ENCODE measurements around the gene CD244.

DNA sequence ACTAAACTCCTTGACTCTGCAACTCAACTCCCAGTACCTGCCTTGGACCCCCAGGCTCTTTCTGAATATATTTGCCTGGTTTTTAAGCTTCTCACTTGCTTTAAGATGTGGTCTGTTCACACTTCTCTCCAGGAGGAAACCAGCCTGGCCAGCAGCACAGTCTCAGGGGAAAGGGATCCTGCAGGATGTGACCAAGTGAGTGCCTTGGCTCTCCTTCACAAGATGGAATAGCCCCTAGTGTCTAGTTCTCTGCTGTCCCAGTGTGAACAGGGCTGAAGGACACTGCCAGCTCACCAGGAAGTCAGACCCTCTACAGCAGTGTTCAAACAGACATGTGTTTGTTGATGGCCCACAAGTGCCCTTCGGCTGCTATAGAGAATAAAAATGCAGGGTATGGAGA lies 32.9 kb downstream of the CD244 start:
- TF ChIP-seq, protein P1, sequence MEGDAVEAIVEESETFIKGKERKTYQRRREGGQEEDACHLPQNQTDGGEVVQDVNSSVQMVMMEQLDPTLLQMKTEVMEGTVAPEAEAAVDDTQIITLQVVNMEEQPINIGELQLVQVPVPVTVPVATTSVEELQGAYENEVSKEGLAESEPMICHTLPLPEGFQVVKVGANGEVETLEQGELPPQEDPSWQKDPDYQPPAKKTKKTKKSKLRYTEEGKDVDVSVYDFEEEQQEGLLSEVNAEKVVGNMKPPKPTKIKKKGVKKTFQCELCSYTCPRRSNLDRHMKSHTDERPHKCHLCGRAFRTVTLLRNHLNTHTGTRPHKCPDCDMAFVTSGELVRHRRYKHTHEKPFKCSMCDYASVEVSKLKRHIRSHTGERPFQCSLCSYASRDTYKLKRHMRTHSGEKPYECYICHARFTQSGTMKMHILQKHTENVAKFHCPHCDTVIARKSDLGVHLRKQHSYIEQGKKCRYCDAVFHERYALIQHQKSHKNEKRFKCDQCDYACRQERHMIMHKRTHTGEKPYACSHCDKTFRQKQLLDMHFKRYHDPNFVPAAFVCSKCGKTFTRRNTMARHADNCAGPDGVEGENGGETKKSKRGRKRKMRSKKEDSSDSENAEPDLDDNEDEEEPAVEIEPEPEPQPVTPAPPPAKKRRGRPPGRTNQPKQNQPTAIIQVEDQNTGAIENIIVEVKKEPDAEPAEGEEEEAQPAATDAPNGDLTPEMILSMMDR (conservative IDR thresholded peaks at IDR 0.05; ENCODE audit: low read length), result no peak
- no peak for TF ChIP-seq EZH2phosphoT487 (IDR thresholded peaks at IDR 0.05; ENCODE audit: borderline replicate concordance, low read depth, low read length)
